SK-N-SH (cell line): ENCODE results near the gene VEGFA.

Experiments used
- EP300 ChIP-seq, 2 experiments: IDR thresholded peaks; 2 replicates each; pipeline versions ENCODE4 v1.4.0 to v1.6.1; 2012; ENCODE audit warnings: borderline replicate concordance in 1 of 2, low read depth in 1 of 2, low read length in 1 of 2
- JUND ChIP-seq: IDR thresholded peaks from 2 replicates; pipeline ENCODE4 v1.4.0; 2012
- POLR2AphosphoS5 ChIP-seq: IDR thresholded peaks from 2 replicates; pipeline ENCODE4 v1.6.1; 2012; ENCODE audit warnings: low read depth, low read length
- TF ChIP-seq, protein P1 (sequence below): fragments of 200-600 bp; sonication (generic); IDR thresholded peaks from 2 replicates; pipeline ENCODE4 v1.6.1; 2017; ENCODE audit warnings: antibody characterized with exemption, mild to moderate bottlenecking, moderate library complexity

DNA sequence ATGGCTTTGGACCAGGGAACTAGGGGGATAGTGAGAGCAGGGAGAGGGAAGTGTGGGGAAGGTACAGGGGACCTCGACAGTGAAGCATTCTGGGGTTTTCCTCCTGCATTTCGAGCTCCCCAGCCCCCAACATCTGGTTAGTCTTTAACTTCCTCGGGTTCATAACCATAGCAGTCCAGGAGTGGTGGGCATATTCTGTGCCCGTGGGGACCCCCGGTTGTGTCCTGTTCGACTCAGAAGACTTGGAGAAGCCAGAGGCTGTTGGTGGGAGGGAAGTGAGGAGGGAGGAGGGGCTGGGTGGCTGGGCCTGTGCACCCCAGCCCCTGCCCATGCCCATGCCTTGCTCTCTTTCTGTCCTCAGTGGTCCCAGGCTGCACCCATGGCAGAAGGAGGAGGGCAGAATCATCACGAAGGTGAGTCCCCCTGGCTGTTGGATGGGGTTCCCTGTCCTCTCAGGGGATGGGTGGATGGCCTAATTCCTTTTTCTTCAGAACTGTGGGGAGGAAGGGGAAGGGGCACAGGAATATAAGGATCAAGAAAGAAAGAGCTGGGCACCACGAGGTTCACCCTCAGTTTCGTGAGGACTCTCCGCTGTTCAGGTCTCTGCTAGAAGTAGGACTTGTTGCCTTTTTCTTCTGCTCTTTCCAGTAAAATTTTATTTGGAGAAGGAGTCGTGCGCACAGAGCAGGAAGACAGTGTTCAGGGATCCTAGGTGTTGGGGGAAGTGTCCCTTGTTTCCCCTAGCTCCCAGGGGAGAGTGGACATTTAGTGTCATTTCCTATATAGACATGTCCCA lies 4.2 kb downstream of the VEGFA start:
- TF ChIP-seq POLR2AphosphoS5 (no peak), EP300 (IDR thresholded peaks at IDR 0.05; ENCODE audit: borderline replicate concordance in 1 of 2, low read depth in 1 of 2, low read length in 1 of 2) (no peak), JUND (no peak)
- TF ChIP-seq, protein P1, sequence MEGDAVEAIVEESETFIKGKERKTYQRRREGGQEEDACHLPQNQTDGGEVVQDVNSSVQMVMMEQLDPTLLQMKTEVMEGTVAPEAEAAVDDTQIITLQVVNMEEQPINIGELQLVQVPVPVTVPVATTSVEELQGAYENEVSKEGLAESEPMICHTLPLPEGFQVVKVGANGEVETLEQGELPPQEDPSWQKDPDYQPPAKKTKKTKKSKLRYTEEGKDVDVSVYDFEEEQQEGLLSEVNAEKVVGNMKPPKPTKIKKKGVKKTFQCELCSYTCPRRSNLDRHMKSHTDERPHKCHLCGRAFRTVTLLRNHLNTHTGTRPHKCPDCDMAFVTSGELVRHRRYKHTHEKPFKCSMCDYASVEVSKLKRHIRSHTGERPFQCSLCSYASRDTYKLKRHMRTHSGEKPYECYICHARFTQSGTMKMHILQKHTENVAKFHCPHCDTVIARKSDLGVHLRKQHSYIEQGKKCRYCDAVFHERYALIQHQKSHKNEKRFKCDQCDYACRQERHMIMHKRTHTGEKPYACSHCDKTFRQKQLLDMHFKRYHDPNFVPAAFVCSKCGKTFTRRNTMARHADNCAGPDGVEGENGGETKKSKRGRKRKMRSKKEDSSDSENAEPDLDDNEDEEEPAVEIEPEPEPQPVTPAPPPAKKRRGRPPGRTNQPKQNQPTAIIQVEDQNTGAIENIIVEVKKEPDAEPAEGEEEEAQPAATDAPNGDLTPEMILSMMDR: no peak
